TTC549 (cell line): ENCODE results near the gene SYNM.
"Not testable (repeated sequence)": the region's sequence is repeated elsewhere in the genome, so short reads cannot be mapped to it uniquely, and the experiment has no call there.

Experiments used
- FAIRE-seq: peaks from 2 replicates; lab custom pipeline; 2012; peaks lifted over from hg19 to GRCh38; lab: Jason Lieb, UNC

SYNM gene

DNA sequence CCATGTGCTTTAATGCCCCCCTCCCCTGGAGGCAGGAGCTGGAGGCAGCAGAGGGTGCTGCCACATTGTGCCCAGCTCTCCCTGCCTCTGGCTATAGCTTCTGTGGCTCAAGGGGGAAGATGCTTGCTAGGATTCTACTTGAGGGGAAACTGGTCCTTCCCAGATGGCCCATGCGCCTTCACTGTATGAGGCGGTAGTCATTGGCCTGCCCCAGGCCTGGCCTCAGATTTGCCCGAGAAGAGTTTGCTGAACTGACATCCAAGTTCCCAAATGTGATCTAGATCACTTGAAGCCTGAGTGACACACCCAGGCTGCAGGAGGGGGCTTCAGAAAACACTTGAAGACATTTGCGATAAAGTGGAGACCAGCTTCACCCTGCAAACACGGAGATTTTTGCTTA, 4.1 kb downstream of the SYNM start:
- FAIRE-seq, result no peak

GRCh38 chr15:99109555-99110021, 4.7 kb downstream of the SYNM start:
- FAIRE-seq, result no peak

- no peak for FAIRE-seq
Measured at GRCh38 chr15:99110093-99110492, 5.2 kb downstream of the SYNM start.

GRCh38 chr15:99110581-99111320, 5.9 kb downstream of the SYNM start:
- FAIRE-seq, result no peak

DNA sequence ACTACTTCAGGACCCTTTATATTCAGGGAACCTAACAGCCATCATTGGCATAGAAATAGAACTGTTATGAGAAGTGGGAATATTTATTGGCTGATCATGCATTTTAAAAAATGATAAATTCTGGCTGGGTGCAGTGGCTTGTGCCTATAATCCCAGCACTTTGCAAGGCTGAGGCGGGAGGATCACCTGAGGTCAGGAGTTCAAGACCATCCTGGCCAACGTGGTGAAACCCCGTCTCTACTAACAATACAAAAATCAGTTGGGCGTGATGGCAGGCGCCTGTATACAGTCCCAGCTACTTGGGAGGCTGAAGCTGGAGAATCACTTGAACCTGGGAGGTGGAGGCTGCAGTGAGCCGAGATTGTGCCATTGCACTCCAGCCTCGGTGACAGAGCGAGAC, 6.8 kb downstream of the SYNM start:
- not testable (repeated sequence) for FAIRE-seq

DNA sequence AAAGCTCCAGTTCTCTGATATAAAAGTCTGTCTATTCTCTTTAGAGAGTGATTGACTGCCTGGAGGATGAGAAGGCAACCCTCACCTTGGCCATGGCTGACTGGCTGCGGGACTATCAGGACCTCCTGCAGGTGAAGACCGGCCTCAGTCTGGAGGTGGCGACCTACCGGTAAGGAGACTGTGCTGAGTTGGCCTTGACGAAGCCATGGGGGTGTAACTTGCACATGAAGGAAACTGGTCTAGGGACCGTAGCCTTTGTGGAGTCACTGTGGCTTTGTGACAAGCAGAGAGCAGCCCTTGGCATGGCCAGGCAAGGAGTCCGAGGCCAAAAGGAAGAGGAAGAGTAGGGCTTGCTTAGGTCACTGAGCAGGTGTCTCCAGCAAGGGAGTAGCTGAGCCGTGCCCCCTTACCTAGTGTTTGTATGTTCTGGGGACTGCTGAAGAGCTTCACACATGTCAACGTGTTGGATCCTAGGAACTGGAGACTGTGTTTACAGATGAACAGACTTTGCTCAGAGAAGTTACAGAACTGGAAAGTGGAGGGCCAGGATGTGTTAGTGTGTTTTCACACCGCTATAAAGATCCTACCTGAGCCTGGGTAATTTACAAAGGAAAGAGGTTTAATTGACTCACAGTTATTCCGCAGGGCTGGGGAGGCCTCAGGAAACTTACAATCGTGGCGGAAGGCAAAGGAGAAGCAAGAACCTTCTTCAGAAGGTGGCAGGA, 8.8 kb downstream of the SYNM start:
- FAIRE-seq, result no peak

- no peak for FAIRE-seq
Measured at GRCh38 chr15:99114511-99115299, 9.8 kb downstream of the SYNM start.

DNA sequence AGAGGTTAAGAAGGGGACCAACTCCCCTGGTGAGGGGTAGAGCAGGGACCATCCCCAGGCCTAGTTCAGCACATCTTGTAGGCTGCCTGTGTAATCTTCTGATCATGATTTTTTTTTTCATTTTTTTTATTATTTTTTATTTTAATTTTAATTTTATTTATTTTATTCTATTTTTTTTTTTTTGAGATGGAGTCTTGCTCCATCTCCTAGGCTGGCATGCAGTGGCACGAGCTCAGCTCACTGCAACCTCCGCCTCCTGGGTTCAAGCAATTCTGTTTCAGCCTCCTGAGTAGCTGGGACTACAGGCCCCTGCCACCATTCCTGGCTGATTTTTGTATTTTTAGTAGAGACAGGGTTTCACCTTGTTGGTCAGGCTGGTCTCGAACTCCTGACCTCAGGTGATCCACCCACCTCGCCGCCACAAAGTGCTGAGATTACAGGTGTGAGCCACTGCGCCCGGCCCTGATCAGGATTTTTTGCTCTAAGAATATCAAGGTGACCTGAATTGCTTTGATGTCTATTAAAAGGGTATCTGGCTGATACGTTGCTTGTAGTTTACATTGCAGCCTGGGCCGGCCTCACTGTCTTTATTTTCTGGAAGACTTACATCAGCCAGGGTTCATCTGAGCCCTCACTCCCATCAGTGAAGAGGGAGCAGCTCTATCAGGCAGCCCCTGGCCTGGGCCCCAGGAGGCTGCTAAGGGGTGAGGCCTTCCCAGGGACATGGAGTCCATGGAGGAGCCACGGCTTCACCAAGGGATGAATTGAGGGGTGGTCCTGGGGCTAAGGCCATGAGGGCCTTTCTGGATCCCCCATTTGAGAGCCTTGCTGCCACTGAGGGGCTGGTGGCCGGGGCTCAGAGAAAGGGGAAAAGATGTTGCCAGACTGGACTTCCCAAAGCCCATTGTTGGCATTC, 10.7 kb downstream of the SYNM start:
- no peak for FAIRE-seq

- FAIRE-seq, result no peak
Measured at GRCh38 chr15:99117111-99117510, 12.2 kb downstream of the SYNM start.

DNA sequence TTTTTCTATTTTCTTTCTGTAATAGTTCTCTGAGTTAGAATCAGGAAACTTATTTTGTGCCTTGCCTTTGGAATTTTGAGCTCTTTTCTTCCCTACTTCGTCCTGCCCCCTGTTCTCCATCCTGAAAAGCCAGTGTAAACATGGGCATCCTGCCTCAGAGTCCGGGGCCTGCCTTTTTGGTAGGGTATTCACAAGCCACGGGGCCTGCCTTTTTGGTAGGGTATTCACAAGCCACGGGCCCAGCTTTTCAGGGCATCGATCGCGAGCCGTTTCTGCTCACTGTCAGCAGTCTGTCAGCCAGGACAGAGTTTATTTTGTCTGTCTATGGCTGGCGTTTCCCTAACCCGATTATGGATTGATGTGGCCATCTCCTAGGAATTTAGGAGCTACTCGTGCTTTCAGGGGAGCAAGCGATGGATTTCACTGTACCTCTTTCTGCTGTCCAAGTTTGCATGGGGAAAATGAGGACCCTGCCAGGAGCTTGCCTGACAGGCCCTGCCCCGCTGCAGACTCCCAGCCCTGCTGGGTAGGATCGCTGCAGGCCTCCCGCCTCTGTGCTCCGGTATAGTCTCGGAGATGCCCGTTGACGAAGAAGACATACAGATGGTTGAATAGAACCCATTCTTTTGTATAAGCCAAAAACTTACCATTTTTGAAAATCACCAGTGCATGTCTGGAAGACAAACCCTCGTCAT, 12.8 kb downstream of the SYNM start:
- FAIRE-seq, result no peak

DNA sequence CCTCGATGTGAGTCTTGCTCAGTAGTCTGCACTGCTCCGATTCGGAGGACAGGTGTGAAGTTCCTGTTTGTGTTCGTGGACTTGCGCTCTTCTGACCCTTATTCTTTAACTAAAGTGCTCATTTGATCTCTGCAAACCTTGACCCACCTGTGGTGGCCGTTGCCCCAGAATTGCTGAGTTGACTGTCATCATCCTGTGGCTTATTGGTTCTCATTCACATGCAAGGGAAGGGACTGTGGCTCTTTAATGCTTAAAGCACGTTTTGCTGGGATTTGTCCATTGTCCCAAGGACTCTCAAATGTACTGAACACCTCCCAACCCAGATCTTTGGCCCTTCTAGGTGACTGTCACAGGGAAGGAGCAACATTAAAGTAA, 13.4 kb downstream of the SYNM start:
- no peak for FAIRE-seq

- no peak for FAIRE-seq
Measured at GRCh38 chr15:99118801-99119546, 14.1 kb downstream of the SYNM start.

DNA sequence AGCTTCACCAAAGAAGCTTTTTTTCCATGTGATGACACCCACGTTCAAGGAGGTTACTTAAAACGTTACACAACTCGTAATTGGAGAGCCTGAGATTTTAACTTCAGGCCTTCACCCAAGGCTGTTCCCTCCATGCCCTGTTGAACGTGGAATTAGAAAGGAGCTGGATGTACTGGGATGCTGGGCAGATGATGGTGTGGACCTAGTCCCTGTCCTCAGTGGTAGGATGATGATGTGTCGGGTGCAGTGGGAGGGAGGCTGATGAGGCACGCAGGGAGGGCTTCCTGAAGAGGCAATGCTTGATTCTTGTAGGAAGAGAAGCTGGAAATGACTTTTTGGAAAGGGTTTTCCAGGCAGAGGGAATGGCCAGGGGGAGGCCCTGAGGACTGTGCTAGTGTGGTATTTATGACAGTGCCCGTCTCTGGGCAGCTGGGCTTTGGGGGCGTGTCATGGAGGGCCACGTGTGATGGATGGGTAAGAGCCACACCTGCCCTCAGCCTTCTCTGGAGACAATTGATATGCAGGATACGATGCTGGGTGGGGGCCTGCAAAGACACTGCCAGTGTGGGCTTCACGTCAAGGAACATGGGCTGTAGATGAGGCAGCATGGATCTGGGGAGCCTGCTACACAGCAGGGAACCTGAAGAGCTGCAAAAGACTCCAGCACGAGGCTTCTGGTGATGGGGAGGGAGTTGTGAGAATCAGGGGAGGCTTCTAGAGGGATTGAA, 15.3 kb downstream of the SYNM start:
- FAIRE-seq, result no peak

DNA sequence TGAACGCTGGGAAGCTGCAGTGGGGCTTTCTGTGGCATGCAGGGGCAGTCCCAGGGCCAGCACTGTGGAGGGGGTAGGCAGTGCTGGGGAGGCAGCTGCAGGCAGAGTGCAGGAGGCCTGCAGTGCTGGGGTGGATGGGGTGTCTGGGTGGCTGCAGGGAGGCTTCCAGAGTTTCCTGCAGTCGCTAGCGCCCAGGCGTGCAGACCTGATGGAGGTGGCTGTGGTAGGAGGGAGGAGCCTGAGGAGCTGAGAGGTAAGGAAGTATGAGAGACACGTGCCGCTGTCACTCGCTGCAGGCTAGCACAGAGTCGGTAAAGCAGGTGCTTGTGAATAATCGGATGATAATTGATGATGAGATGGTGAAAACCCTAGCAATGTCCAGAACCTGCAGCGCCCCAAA, 16.3 kb downstream of the SYNM start:
- FAIRE-seq, result no peak

- FAIRE-seq, result no peak
Measured at GRCh38 chr15:99121691-99122410, 17.0 kb downstream of the SYNM start.

GRCh38 chr15:99122831-99123712, 18.2 kb downstream of the SYNM start:
- no peak for FAIRE-seq

GRCh38 chr15:99123713-99124451, 19.0 kb downstream of the SYNM start:
- FAIRE-seq, result no peak
